ENCODE results near the gene ASTN2.

- no peak for TF ChIP-seq CTCF (IDR thresholded peaks at IDR 0.05)
- TF ChIP-seq MAX (IDR thresholded peaks at IDR 0.05), result no peak
- no peak for TF ChIP-seq ELK1 (IDR thresholded peaks at IDR 0.05; ENCODE audit: low read depth, low read length)
- no peak for TF ChIP-seq ESRRA (IDR thresholded peaks at IDR 0.05; ENCODE audit: borderline replicate concordance, low read length)
- TF ChIP-seq REST (IDR thresholded peaks at IDR 0.05), result no peak
- no peak for TF ChIP-seq POLR2AphosphoS2 (conservative IDR thresholded peaks at IDR 0.05; ENCODE audit: low read length)
- TF ChIP-seq ZNF302 (CRISPR knock-in tag; IDR thresholded peaks at IDR 0.05), result no peak
- TF ChIP-seq MAZ (IDR thresholded peaks at IDR 0.05; ENCODE audit: borderline replicate concordance, low read depth, low read length), result no peak
- TF ChIP-seq CBX2 (IDR thresholded peaks at IDR 0.05; ENCODE audit: borderline replicate concordance, low read depth), result no peak
- TF ChIP-seq POLR2A (IDR thresholded peaks at IDR 0.05; ENCODE audit: low read length), result no peak
- TF ChIP-seq RNF2 (IDR thresholded peaks at IDR 0.05; ENCODE audit: borderline replicate concordance, low read depth), result no peak
- TF ChIP-seq CHD4 (IDR thresholded peaks at IDR 0.05; ENCODE audit: borderline replicate concordance), result no peak
Measured at GRCh38 chr9:116520218-116520617, 894.6 kb downstream of the ASTN2 start.
